WERI-Rb-1 (cell line): ENCODE data around the gene PUM1.

Experiments
- DNase-seq: peaks from one replicate; pipeline ENCODE4 v3.0.0-alpha.2; 2020
- H3K27ac ChIP-seq: fragments of 250-450 bp; sonication (Bioruptor Pico); 2 replicates; pipeline ENCODE4 v1.5.1; 2020; ENCODE audit warnings: mild to moderate bottlenecking, moderate library complexity
- H3K27me3 ChIP-seq: fragments of 250-450 bp; sonication (Bioruptor Pico); 2 replicates; pipeline ENCODE4 v1.5.1; 2021; ENCODE audit warnings: mild to moderate bottlenecking, low read depth, moderate library complexity; ENCODE audit not compliant: insufficient read depth, severe bottlenecking
- H3K36me3 ChIP-seq: fragments of 250-450 bp; sonication (Bioruptor Pico); 2 replicates; pipeline ENCODE4 v1.5.1; 2020; ENCODE audit warnings: mild to moderate bottlenecking, moderate library complexity
- H3K4me3 ChIP-seq: 2 replicates; pipeline ENCODE4 v1.5.1; 2011; ENCODE audit warnings: low read depth, mild to moderate bottlenecking, control low read depth, low read length
- H3K9me3 ChIP-seq: fragments of 250-450 bp; sonication (Bioruptor Pico); 2 replicates; pipeline ENCODE4 v1.5.1; 2021; ENCODE audit warnings: mild to moderate bottlenecking, moderate library complexity; ENCODE audit not compliant: severe bottlenecking
- TF ChIP-seq, protein P1 (sequence below): IDR thresholded peaks from 2 replicates; pipeline ENCODE4 v1.5.1; 2011; ENCODE audit warnings: low read depth, mild to moderate bottlenecking, control low read depth, inconsistent platforms, low read length

Gene PUM1

DNA sequence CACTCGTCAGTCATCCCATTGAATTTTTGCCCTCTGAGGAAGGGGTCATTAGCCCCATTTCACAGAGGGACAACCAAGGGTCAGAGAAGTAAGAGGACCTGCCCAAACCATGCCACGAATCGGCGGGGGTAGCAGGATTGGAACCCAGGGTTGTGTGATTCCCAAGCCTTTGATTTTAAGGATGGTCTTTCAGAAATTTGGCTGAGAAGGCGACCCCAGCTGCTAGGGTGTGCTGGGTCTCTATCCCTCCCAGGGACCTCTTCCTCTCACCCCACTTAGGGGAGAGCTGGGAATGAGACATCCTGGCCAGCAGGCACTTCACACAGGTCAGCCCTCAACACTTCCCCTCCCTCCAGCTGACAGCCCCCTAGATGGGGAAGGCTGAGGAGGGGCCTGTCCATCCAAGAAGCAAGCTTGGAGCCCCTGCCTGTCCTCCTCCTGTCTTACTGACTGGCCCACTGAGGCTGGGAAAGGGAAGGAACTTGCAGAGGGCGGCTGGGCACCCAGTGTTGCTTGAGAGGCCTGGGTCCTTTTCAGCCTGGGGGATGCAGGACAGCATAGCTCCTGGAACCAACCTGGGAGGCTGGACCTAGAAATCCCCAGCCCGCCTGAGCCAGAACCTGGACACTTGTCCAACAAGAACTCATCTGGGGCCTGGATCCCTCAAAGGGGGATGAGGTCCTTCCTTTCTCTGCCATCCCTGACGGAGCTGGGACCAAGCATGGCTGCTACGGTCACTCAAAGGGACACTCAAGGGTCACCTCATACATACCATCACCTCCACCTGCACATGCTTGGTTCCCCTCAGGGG lies 158.7 kb downstream of the PUM1 start:
- no peaks in the 10 kb centered on the region for H3K27me3 ChIP-seq
- no peak overlapping the region for H3K4me3 ChIP-seq
- no peak overlapping the region for H3K27ac ChIP-seq
- TF ChIP-seq, protein P1, sequence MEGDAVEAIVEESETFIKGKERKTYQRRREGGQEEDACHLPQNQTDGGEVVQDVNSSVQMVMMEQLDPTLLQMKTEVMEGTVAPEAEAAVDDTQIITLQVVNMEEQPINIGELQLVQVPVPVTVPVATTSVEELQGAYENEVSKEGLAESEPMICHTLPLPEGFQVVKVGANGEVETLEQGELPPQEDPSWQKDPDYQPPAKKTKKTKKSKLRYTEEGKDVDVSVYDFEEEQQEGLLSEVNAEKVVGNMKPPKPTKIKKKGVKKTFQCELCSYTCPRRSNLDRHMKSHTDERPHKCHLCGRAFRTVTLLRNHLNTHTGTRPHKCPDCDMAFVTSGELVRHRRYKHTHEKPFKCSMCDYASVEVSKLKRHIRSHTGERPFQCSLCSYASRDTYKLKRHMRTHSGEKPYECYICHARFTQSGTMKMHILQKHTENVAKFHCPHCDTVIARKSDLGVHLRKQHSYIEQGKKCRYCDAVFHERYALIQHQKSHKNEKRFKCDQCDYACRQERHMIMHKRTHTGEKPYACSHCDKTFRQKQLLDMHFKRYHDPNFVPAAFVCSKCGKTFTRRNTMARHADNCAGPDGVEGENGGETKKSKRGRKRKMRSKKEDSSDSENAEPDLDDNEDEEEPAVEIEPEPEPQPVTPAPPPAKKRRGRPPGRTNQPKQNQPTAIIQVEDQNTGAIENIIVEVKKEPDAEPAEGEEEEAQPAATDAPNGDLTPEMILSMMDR: no peak
- H3K9me3 ChIP-seq: no peaks in the 10 kb centered on the region
- no peaks in the 10 kb centered on the region for H3K36me3 ChIP-seq
- DNase-seq: no peak

DNA sequence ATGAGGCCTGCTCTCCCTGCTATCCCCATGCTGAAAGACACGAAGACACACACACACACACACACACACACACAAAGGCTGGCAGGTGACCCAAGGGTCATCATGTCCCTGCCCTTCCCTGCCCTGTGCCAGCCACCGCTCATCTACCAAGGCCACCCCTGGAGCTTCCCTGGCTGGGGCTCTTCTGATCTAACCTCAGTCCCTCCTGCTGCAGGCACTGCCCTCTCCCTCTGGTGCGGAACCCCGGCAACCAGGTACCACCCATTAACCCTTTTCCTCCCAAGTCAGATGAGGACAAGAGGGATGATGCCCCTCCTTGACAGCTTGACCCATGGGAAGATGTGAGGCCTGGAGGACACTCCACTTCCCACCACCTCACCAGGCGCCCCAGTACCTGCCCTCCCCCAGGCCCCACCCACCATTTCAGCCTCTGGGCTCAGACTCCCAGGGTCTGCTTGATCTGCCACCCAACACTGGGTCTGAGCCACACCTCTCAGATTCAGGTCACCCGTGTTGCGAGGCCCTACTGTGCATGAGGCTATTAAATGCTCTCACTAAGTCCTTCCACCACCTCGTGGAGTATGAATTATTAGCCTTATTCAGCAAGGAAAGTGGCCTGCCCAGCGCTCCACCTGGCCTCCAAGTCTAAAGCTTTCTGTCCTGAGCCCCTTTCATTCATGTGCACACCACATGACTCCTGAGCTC lies 159.4 kb downstream of the PUM1 start:
- no peak overlapping the region for H3K27ac ChIP-seq
- H3K9me3 ChIP-seq: no peaks in the 10 kb centered on the region
- TF ChIP-seq, protein P1: no peak
- no peak for DNase-seq
- no peaks in the 10 kb centered on the region for H3K36me3 ChIP-seq
- H3K27me3 ChIP-seq: no peaks in the 10 kb centered on the region
- no peak overlapping the region for H3K4me3 ChIP-seq

DNA sequence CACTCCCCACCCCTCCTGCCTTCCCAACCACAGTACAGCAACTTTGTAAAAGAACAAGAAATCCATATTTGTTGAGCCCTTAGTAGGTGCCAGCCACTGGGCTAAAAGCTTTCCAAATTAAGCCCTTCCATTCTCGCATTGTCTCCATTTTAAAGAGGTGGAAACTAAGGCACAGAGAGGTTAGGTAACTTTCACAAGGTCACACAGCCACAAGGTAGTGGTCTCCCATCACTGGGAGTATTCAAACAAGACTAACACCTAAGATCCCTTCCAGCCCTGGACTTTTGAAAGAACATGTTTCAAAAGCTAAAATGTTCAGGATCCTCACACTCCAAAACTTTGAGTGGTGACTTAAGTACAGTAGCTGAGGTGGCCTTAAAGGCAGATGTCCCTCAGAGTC lies 160.1 kb downstream of the PUM1 start:
- no peak for DNase-seq
- Histone ChIP-seq H3K27ac (no peak overlapping the region), H3K4me3 (no peak overlapping the region), H3K9me3 (no peaks in the 10 kb centered on the region), H3K27me3 (no peaks in the 10 kb centered on the region), H3K36me3 (no peaks in the 10 kb centered on the region)
- TF ChIP-seq, protein P1: no peak

GRCh38 chr1:30904962-30905335 lies 160.6 kb downstream of the PUM1 start:
- H3K36me3 ChIP-seq: no peaks in the 10 kb centered on the region
- H3K27me3 ChIP-seq: no peaks in the 10 kb centered on the region
- TF ChIP-seq, protein P1: no peak
- H3K4me3 ChIP-seq: no peak overlapping the region
- no peak for DNase-seq
- no peaks in the 10 kb centered on the region for H3K9me3 ChIP-seq
- no peak overlapping the region for H3K27ac ChIP-seq

GRCh38 chr1:30904191-30904961 lies 161.1 kb downstream of the PUM1 start:
- H3K9me3 ChIP-seq: no peaks in the 10 kb centered on the region
- no peak overlapping the region for H3K27ac ChIP-seq
- TF ChIP-seq, protein P1: no peak
- no peak for DNase-seq
- no peaks in the 10 kb centered on the region for H3K27me3 ChIP-seq
- no peaks in the 10 kb centered on the region for H3K36me3 ChIP-seq
- H3K4me3 ChIP-seq: no peak overlapping the region
